HG02870 (cell line): ENCODE results near the gene WDR5.

ENCODE experiments used
- ATAC-seq: cut with Tn5 transposase; IDR thresholded peaks from one replicate; pipeline ENCODE4 v1.9.1; 2021; ENCODE audit warnings: mild to moderate bottlenecking, moderate library complexity; ENCODE audit not compliant: unreplicated experiment

WDR5 gene

DNA sequence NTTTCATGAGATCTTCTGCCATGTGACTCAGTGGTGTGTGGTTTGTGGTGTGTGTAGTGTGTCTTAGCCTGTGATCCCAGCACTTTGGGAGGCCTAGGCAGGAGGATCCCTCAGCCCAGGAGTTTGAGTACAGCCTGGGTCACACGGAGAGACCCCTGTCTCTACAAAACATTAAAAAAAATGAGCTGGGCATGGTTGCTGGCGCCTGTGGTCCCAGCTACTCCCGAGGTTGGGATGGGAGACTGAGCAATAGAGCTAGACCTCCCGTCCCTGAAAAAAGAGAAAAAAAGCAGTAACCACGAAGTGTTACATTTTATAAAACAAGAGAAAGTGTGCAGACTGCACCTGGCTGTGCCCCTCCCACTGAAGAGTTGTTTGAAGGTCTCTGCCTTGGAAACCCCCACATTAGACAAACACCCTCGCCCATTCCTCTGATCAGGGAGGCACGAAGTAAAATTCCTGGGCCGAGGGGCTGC, 49.7 kb downstream of the WDR5 start:
- ATAC-seq: no peak

GRCh38 chr9:134186471-134187109, 50.7 kb downstream of the WDR5 start:
- no peak for ATAC-seq

- ATAC-seq: no peak
Measured at GRCh38 chr9:134187110-134187531, 51.2 kb downstream of the WDR5 start.

DNA sequence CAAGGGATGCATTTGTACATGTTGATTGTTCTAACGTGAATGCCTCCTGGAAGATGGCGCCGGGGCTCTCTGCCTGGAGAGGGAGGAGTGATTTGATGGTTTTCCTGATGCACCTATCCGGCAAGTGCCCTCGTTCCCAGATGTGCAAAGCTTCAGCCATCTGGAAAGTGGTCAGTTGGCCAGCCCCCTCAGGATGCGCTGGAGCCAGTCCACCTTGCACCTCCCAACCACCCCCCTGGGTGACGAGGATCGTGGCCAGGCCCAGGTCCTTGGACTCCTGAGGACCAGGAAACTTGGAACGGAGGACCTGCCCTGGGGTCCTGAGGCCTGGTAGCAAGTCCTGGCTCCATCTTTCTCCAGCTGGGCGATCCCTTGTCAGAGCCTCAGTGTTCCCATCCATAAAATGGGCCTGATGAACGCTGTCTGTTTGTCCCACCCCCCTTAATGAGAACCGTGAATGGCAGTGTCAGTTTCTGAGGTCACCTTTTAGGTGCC, 52.1 kb downstream of the WDR5 start:
- no peak for ATAC-seq

DNA sequence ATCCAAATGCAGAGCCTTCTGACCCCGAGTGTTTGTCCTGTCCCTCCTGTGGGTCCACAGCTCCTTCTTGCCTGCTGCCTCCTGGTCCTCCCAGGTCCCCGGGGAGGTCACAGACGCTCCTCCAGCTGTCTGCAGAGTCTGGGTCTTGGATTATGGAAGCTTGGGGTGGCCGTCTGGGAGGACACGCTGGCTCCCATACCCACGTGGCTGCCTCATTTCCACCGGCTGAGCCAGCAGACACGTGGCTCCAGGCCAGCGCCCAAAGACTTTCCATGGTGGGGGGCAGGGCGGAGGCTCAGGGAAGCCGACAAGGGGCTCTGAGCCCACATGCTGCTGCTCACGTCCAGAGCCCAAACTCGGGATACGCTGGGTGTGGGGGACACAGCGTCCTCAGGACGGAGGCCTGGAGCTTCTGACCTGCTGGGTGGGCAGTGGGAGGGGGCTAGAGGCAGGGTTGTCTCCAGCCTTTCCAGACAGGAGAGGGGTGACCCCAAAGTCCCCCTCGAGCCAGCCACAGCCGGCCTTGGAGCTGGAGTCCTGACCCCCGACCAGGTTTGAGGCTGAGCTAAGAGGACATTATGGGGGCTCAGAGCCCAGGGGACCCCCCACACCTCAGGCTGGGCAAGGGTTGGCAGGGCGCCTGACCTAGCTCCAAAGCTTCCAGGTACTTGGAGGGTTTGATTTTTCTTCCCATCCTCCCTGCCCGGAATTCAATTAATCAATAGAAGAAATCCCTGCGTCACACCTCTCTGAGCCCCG, 52.7 kb downstream of the WDR5 start:
- no peak for ATAC-seq

- ATAC-seq: no peak
Measured at GRCh38 chr9:134189145-134189469, 53.2 kb downstream of the WDR5 start.

- ATAC-seq: no peak
Measured at GRCh38 chr9:134189470-134190231, 53.8 kb downstream of the WDR5 start.

DNA sequence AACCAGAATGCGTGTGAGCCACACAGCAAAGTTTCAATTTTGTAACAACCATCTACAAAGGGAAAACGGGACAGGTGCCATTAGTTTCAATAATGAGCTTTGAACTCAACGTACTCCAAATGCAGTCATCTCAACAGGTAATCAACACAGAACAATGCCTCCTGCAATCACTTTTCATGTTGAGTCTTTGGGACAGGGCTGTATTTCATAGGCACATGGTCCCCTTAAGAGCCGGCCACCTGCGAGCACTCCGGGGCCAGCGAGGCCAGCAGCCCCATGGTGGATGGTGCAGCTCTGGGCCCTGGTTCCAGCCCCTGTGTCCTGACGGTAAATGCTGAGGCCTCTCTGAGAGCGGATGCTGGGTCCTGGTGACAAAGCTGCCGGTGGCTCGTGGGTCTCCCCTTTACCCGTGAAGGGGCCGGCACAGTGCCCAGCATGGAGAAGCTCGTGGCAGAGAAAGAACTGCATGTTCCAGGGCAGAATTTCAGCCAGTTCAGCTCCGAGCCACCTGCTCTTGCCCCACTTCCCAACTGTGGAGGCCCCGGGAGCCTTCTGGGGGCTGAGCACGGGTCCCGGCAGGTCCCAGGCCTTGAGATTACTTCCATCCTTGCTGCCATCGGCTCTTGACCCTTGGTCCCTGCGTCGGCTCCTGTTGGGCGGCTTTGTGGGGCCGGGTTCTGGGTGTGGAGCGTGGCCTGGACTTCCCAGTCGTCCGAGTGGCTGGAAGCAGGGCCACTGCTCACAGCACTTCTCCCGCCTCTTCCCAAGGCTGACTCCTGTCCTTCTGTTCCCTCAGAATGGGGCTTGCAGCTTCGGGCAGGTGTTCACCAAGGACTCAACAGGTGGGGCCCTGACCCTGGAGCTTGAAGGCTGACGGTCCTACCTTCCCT, 54.6 kb downstream of the WDR5 start:
- no peak for ATAC-seq

DNA sequence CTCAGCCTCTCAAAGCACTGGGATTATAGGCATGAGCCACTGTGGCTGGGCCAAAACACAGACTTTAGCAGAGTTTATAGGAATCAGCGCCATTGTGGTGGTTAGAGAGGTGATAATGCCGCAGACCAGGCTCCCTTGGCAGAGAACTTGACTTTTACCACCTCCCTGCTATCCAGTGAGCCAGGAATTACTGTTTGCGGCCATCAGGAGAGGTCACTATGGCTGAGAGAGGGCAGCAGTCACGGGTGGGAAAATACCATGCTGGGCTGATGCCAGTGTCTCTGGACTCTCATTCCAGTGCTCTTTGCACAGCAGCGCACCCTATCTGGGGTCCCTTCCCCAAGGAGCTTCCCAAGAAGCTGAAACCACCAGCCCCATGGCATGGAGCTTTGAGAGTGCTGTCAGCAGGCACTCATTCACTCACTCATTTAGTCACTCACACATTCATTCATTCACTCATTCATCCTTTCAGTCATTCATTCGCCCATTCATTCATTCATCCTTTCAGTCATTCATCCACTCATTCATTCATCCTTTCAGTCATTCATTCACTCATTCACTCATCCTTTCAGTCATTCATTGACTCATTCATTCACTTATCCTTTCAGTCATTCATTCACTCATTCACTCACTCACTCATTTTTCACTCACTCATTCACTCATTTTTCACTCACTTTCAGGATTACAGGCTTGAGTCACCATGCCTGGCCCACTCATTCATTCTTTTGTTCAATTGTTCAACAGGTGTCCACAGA, 55.8 kb downstream of the WDR5 start:
- ATAC-seq: no peak

- ATAC-seq: no peak
Measured at GRCh38 chr9:134192311-134192950, 56.5 kb downstream of the WDR5 start.

GRCh38 chr9:134192951-134193731, 57.3 kb downstream of the WDR5 start:
- ATAC-seq: no peak

- ATAC-seq: no peak
Measured at GRCh38 chr9:134193912-134194535, 58.1 kb downstream of the WDR5 start.

GRCh38 chr9:134195558-134195957, 59.7 kb downstream of the WDR5 start:
- no peak for ATAC-seq

DNA sequence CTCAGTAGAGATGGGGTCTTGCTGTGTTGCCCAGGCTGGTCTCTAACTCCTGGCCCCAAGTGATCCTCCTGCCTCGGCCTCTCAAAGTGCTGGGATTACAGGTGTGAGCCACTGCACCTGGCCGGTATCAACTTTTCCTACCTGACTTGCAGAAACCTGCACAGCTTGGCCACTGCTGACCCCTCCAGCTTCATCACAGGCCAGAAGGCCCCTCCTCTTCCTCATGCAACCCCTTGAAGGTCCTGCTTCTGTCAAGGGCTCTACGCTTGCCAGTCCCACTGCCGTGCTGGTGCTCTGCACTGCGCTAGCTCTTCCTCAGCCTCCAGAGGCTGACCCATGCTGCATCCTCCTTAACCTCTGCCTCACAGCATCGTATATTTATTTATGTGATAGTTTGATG, 61.0 kb downstream of the WDR5 start:
- ATAC-seq: no peak

GRCh38 chr9:134198791-134199190, 62.9 kb downstream of the WDR5 start:
- ATAC-seq: no peak

- no peak for ATAC-seq
Measured at GRCh38 chr9:134200730-134201129, 64.8 kb downstream of the WDR5 start.

GRCh38 chr9:134203224-134203623, 67.3 kb downstream of the WDR5 start:
- no peak for ATAC-seq

- ATAC-seq: no peak
Measured at GRCh38 chr9:134204041-134204440, 68.2 kb downstream of the WDR5 start.
